ENCODE data around the gene ELSPBP1.

DNA sequence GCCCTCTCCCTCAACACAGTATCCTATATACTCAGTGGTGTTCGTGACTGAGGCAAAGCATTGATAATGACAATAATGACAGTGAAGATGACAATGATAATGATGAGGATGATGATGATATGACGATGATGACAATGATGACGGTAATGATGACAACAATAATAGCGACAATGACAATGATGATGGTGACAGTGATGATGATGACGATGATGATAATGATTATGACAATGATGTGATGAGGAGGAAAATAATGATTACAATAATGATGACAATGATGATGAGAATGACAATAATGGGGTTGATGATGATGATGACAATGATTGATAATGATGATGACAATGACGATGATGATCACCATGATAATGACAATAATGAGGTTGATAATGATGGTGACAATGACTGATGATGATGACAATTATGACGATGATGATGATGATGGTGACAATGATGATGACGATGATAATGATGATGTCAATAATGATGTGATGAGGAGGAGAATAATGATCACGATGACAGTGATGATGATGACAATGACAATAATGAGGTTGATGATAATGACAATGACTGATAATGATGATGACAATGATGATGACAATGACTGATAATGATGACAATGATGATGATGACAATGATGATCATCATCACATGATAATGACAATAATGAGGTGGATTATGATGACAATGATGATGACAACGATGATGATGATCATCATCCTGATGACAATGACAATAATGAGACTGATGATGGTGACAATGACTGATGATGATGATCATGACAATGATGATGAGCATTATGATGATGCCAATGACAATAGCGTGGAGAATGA is 16.7 kb downstream of the ELSPBP1 start:
- TF ChIP-seq POLR2A (IDR thresholded peaks at IDR 0.05; ENCODE audit: low read depth, low read length) (no peak), PAX5 (IDR thresholded peaks at IDR 0.05; ENCODE audit: insufficient read depth, low read length, severe bottlenecking) (no peak), POLR2AphosphoS5 (IDR thresholded peaks at IDR 0.05; ENCODE audit: low read depth, low read length) (no peak), TAF1 (IDR thresholded peaks at IDR 0.05; ENCODE audit: low read depth, low read length) (no peak), POU2F2 (IDR thresholded peaks at IDR 0.05; ENCODE audit: low read depth, low read length) (no peak)

All from GM12891 (cell line).